T-helper 22 cell (primary cell): ENCODE results near the gene RAP1B.
A peak's percentile ranks its signal among the peaks of the same experiment; 100 is the strongest.

Experiments
- DNase-seq: peaks from one replicate; pipeline ENCODE4 v3.0.0-alpha.2; 2020; ENCODE audit warnings: low read depth

Gene RAP1B

GRCh38 chr12:68610370-68611093 is at the start of gene RAP1B:
TSS of gene RAP1B (plus strand) at chr12:68610899. CDS start at chr12:68648725, 37,826 bp downstream.
- peak; percentile 82 for DNase-seq

GRCh38 chr12:68561830-68562229 is 48.9 kb upstream of the RAP1B start:
- DNase-seq = no peak

GRCh38 chr12:68564166-68564565 is 46.5 kb upstream of the RAP1B start:
- no peak for DNase-seq

DNA sequence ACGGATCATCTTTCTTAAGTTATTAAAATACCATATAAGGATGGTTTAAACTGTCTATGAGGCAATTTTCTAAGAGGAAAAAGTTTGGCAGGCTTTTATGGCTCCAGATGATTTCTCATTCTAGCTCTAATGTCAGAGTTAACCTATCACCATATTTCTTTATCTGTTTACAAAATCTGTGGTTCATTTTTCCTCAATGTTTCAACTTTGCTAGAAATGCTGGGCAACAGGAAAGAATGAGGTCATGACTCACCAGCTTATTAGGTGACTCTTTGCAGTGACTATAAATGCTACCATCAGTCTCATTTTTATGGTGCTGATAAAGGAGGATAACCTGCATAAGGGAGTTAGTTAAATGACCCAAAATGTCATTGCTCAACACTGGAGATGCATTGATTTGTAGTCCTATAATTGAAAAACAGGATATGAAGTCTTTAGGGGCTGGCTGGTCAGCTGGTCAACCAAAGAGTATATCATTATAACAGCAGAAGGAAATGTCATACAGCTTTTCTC is 45.3 kb upstream of the RAP1B start:
- DNase-seq = no peak

- DNase-seq = no peak
These were observed 41.7 kb upstream of the RAP1B start for GRCh38 chr12:68568922-68569569.

GRCh38 chr12:68572661-68573060 is 38.0 kb upstream of the RAP1B start:
- DNase-seq = no peak

GRCh38 chr12:68573406-68573805 is 37.3 kb upstream of the RAP1B start:
- no peak for DNase-seq

DNA sequence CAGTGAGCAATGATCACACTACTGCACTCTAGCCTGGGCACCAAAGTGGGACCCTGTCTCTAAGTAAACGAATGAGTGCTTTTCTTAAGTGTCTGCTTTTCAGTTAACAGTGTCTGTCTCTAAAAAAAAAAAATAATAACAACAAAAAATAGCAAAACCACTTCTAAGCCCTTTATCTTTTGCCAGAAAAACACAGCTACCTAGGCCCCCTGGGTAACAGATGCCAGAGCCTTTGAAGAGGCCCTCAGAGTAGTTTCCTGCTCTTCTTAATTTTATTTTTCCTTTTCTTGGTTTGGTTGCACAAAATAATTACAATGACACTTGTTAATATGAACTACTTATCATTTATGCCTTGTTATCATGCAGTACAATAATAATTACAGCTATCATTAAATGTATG is 32.8 kb upstream of the RAP1B start:
- no peak for DNase-seq

DNA sequence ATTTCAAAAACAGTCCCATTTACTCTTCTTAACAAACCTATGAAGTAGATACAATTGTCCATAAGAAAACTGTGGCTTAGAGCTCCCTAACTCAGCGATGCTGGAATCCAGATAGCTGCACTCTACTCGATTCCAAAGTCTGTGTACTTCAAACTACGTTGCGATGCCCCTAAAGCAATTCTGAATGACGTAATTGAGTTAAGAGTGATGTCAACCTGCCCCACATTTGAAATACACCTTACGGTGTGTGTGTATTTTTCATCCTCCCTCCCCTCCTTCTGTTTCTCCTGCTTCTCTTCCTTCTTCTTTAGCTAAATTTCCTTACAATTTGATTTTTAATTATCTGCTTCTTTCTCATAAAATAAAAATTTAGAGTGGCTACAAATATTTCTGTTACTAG is 31.9 kb upstream of the RAP1B start:
- no peak for DNase-seq

DNA sequence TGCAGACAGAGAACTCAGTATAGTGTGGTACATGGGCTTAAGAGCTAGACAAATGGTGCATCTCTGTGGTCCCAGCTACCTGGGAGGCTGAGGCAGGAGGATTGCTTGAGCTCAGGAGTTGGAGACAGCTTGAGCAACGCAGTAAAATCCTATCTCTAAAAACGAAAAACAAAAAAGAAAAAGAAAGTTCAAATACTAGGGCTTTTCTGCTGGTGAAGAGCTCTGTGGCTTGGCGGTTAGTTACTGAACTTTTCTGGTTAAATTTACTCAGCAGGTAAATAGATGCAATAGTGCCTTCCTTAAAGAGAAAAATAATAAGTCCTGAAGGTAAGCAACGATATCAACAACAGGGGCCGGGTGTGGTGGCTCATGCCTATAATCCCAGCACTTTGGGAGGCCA is 31.4 kb upstream of the RAP1B start:
- DNase-seq = no peak

- DNase-seq = no peak
These were observed 29.8 kb upstream of the RAP1B start for GRCh38 chr12:68580911-68581310.

GRCh38 chr12:68581926-68582325 is 28.8 kb upstream of the RAP1B start:
- DNase-seq = no peak

DNA sequence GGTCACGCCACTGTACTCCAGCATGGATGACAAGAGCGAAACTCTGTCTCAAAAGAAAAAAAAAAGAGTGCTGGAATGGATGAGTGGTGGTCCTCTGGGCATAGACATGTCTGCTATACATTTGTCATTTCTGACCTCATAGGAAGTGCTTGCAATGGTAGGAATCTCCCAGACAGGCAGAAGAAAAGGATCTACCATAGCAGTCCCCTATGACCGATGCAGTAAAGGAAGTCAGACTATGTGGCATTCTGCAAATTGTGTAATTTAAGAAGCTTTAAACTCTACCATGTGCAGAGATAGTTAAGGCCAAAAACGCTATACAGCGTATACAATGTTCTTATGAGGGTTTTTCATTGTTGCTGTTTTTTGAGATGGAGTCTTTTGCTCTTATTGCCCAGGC is 24.7 kb upstream of the RAP1B start:
- DNase-seq = no peak

DNA sequence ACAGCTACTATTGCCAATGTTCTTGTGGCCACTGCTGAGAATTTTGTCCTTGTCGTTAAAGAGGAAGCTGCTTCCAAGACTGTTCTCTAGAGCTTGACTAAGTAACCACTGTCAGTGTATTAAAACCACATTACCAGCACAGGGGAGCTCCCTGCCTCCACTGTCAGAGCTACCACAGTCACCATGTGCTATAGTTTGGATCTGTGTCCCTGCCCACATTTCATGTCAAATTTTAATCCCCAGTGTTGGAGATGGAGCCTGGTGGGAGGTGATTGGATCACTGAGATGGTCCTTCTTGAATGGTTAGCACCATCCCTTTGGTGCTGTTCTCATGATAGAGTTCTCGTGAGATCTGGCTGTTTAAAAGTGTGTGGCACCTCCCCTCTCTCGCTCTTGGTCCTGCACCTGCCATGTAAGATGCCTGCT is 23.2 kb upstream of the RAP1B start:
- DNase-seq = no peak

GRCh38 chr12:68589194-68589593 is 21.5 kb upstream of the RAP1B start:
- no peak for DNase-seq

DNA sequence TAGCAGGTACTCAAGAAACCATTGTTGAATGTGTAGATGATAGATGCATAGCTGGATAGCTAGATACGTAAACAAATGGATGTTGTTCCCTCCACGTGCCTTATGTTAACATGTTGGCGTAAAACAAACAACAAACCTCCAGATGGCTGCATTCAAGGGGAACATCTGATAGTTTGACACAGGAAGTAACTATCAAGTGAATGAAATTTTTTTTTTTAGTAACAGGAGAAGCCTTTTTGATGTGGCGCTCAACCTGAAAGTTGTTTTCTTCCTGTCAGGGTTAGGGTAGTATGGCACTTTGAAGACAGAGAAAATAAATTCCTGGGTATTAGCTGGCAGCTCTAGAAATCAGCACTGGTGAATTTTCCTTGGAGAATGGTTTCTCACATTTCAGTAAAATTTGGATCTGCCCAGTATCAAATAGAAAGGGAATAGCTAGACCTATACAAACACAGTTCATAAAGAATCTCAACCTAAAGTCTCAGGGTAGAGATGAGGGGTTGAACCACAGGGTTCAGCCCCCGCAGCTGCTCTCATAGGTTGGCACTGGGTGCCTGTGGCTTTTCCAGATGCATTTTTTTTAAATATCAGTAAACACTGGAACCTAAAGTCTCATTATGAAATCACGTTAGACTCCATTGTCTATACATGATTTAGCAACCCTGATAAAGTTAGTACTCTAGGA is 18.8 kb upstream of the RAP1B start:
- peak; percentile 11 for DNase-seq

- no peak for DNase-seq
These were observed 15.5 kb upstream of the RAP1B start for GRCh38 chr12:68595241-68595640.

DNA sequence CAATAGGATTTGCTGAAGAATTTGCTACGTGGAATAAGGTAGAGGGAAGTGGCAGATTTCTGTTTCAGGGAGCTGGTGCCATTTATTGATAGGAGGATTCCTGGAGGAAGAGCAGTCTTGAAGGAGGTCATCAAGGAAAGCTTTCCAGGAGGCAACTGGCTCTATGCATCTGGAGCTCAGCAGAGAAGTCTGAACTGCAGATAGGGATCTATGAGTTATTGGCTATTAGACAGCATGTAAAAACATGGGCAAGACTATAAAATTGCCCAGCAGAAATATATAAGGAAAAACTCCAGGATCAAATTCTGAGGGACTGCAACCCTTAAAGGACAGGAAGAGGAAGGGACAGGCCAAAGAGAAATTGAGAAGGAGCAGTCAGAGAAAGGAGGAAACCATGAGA is 8.9 kb upstream of the RAP1B start:
- no peak for DNase-seq

DNA sequence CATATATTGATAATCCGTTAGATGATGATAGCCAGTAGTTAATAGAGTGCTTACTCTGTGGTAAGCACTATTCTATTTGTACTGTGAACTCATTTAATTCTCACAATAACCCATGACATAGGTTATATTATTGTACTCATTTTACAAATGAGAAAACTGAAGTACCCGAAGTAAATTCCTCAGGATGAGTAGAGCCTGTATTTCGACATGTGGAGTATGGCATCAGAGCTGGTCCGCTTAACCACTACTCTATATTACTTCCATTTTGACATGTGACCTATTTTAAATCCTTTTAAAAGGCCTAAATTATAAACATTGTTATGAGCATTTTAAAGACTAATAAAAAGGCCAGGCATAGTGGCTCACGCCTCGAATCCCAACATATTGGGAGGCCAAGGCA is 8.0 kb upstream of the RAP1B start:
- DNase-seq = no peak

GRCh38 chr12:68608191-68608590 is 2.5 kb upstream of the RAP1B start:
- DNase-seq = no peak

DNA sequence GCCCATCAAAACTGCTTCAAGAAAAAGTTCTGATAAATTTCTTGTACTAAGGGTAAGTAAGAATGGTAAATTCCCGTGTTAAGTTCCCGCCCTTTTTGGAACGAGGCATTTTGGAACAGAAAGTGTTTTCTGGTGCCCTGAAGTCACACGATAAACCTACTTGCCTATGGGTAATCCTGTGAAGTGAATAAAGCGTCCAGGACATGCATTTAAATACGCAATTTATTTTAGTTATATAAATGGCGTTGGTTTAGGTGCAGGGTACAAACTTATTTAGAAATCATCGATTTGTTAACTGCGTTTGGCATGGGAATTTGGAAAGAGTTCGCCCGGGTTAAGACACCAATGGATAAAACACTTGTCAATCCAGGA is 715 bp upstream of the RAP1B start:
- no peak for DNase-seq

DNA sequence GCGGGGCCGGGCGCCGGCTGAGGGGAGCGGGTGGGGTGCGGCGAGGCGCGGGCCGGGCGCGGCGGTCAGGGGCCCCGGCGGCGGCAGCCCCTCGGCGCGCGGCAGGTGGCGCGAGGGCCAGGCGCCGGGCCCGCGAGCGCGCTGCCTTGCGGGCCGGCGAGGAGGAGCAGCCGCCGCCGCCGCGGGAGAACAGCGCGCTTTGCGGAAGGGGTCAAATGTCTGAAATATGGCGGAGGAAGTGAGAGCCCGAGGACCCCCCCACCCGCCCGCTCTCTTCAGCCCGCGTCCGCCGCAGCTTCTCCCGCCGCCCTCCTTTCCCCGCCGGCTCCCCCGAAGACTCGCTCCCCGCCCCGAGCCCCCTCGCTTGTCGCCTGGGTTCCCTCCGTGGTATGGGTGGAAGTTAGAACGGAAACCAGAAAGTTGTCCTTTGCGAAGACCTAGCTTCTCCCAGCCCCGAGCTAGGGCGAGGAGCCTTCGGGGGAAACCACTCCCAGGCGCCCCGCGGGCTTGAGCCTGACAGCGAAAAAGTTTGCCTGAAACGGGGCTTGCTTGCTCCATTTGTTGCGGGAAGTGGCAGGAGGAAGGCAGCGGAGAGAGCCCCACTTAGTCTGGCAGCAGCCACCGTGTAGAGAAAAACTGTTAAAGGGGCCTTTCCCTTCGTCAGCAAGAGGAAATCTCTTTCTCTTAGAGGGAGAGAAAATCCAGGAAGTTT is 551 bp downstream of the RAP1B start:
- DNase-seq = peak; percentile 26

- DNase-seq = no peak
These were observed 1.1 kb downstream of the RAP1B start for GRCh38 chr12:68611806-68612160.
